ENCODE data around the gene BCAR3.

- TF ChIP-seq POLR2A (IDR thresholded peaks at IDR 0.05), result no peak
- TF ChIP-seq, protein P1, sequence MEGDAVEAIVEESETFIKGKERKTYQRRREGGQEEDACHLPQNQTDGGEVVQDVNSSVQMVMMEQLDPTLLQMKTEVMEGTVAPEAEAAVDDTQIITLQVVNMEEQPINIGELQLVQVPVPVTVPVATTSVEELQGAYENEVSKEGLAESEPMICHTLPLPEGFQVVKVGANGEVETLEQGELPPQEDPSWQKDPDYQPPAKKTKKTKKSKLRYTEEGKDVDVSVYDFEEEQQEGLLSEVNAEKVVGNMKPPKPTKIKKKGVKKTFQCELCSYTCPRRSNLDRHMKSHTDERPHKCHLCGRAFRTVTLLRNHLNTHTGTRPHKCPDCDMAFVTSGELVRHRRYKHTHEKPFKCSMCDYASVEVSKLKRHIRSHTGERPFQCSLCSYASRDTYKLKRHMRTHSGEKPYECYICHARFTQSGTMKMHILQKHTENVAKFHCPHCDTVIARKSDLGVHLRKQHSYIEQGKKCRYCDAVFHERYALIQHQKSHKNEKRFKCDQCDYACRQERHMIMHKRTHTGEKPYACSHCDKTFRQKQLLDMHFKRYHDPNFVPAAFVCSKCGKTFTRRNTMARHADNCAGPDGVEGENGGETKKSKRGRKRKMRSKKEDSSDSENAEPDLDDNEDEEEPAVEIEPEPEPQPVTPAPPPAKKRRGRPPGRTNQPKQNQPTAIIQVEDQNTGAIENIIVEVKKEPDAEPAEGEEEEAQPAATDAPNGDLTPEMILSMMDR (IDR thresholded peaks at IDR 0.05), result no peak
Observed at GRCh38 chr1:93519199-93519829, 162.3 kb downstream of the BCAR3 start.
